ENCODE results near the gene AARS2. TPM values are rescaled to one million over a fixed set of nuclear protein-coding genes. Genes with fewer than 3 reads are reported as not detected.

Gene AARS2
- total and polyA plus RNA-seq, 2 of the 8 experiments (the other 6 are each of a cell fraction or from before 2014, with no cell fraction given), result 8.6 to 20.4 TPM

DNA sequence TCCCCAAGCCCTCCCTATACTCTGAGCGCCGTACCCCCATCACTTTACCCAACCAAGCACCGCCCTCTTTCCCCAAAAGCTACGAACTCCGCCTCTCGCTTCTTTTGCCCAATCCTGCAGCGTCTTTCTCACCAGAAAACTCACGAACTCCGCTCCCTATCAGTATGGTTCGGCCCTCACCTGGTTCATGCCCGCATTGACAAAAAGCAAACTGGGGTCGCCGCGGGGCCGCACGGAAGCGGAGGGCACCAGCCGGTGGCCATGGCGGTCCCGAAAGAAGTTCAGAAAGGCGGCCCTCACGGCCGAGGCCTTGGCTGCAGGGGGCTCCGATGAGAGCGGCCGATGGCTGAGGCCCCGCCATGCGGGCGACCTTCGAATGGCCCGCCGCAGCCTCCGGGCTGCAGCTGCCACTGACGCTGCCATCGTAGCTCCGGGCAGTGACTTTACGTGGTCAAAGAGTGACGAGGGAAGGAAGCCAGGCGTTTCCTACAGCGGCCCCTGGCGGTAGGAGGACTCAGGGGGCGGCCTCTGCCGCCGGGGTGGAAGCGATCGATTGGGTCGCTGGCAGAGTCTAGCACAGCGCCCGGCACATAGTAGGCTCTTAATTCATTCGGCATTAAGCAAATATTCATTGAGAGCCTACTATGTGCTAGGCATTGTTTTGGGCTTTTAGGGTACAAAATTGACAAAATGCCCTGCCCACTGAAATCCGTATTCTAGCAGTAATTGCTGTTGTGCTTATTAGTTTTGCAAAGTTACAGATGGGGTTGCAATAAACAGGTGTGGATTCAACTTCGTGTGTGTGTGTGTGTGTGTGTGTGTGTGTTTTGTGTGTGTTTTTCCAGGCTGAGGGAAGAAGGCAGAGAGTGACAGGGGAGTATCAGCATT is at the start of gene AARS2 (continued):
- TF ChIP-seq TBP (IDR thresholded peaks at IDR 0.05; ENCODE audit: low read depth, low read length), result peak; percentile 96
- TF ChIP-seq ASH2L (IDR thresholded peaks at IDR 0.05; ENCODE audit: low read length), result peak; percentile 85
- TF ChIP-seq PHF8 (conservative IDR thresholded peaks at IDR 0.05; ENCODE audit: low read depth, low read length), result peak; percentile 100
- TF ChIP-seq CEBPB (IDR thresholded peaks at IDR 0.05; ENCODE audit: low read depth, low read length), result no peak
- no peak for TF ChIP-seq RNF2 (IDR thresholded peaks at IDR 0.05; ENCODE audit: borderline replicate concordance, low read depth, low read length, missing control alignments, poor library complexity, severe bottlenecking)
- TF ChIP-seq CHD2 (IDR thresholded peaks at IDR 0.05; ENCODE audit: low read length), result no peak
- TF ChIP-seq, protein P1, sequence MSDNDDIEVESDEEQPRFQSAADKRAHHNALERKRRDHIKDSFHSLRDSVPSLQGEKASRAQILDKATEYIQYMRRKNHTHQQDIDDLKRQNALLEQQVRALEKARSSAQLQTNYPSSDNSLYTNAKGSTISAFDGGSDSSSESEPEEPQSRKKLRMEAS (IDR thresholded peaks at IDR 0.05), result peak; percentile 57; the same call in 1 of the 2 replicates
- no peak for TF ChIP-seq RXRA (IDR thresholded peaks at IDR 0.05; ENCODE audit: insufficient read depth, low read depth, low read length)
- peak; percentile 99 for TF ChIP-seq TAF1 (IDR thresholded peaks at IDR 0.05; ENCODE audit: low read depth, low read length)
